Activated CD8-positive, alpha-beta memory T cell treated with anti-CD3 and anti-CD28 coated beads for 36 hours (primary cell): ENCODE data around the gene YWHAH. TPM values are rescaled to one million over a fixed set of nuclear protein-coding genes. Genes with fewer than 3 reads are reported as not detected.

Experiments
- CTCF ChIA-PET: fragments of 350-600 bp; sonication (Branson Sonifier 250); formaldehyde crosslinking; loops from one replicate; lab custom pipeline; 2021; ENCODE audit warnings: antibody characterized with exemption; lab: Charles Lee
- POLR2A ChIA-PET: fragments of 350-600 bp; sonication (Branson Sonifier 250); formaldehyde crosslinking; loops from one replicate; lab custom pipeline; 2021; ENCODE audit warnings: antibody characterized with exemption; lab: Charles Lee
- total RNA-seq, 2 experiments: library from RNA; stranded (reverse); gene quantifications; one replicate each; pipeline ENCODE4 v1.2.3, GENCODE V29; 2021

The YWHAH gene
- total RNA-seq, 2 experiments from 2014 or later, result 199 to 223 TPM

- ChIA-PET POLR2A (interaction anchor here (0.6 kb wide), 1 partner anchor 134 kb away, joined by 4 read pairs; no protein-coding TSS in a partner anchor), CTCF (interaction anchor here (1.3 to 2.8 kb wide), 3 partner anchors 18 to 279 kb away, joined by 3 to 10 read pairs (median 7); no protein-coding TSS in a partner anchor)
These were observed 536 bp downstream of the YWHAH start for GRCh38 chr22:31944700-31945442.

- POLR2A ChIA-PET, result interaction anchor here (0.6 kb wide), 1 partner anchor 134 kb away, joined by 4 read pairs; no protein-coding TSS in a partner anchor
- CTCF ChIA-PET, result interaction anchor here (0.6 to 2.8 kb wide), 4 partner anchors 17 to 282 kb away, joined by 3 to 10 read pairs (median 5); no protein-coding TSS in a partner anchor
These were observed 1.1 kb downstream of the YWHAH start for GRCh38 chr22:31945443-31945855.

- CTCF ChIA-PET, result interaction anchor here (0.6 to 2.8 kb wide), 4 partner anchors 16 to 283 kb away, joined by 3 to 10 read pairs (median 5); no protein-coding TSS in a partner anchor
- POLR2A ChIA-PET, result no interaction called here
These were observed 1.8 kb downstream of the YWHAH start for GRCh38 chr22:31945971-31946680.

- POLR2A ChIA-PET, result no interaction called here
- CTCF ChIA-PET, result interaction anchor here (1.0 to 1.4 kb wide), 2 partner anchors 117 to 281 kb away, joined by 3 to 4 read pairs; no protein-coding TSS in a partner anchor
These were observed 3.0 kb downstream of the YWHAH start for GRCh38 chr22:31947296-31947695.

- ChIA-PET POLR2A (no interaction called here), CTCF (interaction anchor here (1.0 to 3.7 kb wide), 5 partner anchors 10 to 282 kb away, joined by 3 to 22 read pairs (median 4); no protein-coding TSS in a partner anchor)
These were observed 3.7 kb downstream of the YWHAH start for GRCh38 chr22:31948002-31948401.

- CTCF ChIA-PET, result interaction anchor here (0.7 to 3.7 kb wide), 3 partner anchors 20 to 281 kb away, joined by 3 to 22 read pairs (median 3); no protein-coding TSS in a partner anchor
- POLR2A ChIA-PET, result no interaction called here
These were observed 5.9 kb downstream of the YWHAH start for GRCh38 chr22:31950226-31950625.

- CTCF ChIA-PET, result interaction anchor here (0.9 to 3.7 kb wide), 4 partner anchors 19 to 286 kb away, joined by 3 to 22 read pairs (median 4); no protein-coding TSS in a partner anchor
- POLR2A ChIA-PET, result interaction anchor here (0.8 to 0.9 kb wide), 3 partner anchors 121 to 289 kb away, joined by 3 to 5 read pairs (median 3); partner anchors contain the start of gene PISD
These were observed 7.1 kb downstream of the YWHAH start for GRCh38 chr22:31951194-31952093.

- CTCF ChIA-PET, result interaction anchor here (0.6 to 1.6 kb wide), 2 partner anchors 19 to 124 kb away, joined by 3 to 8 read pairs; no protein-coding TSS in a partner anchor
- POLR2A ChIA-PET, result no interaction called here
These were observed 7.7 kb downstream of the YWHAH start for GRCh38 chr22:31952094-31952401.

GRCh38 chr22:31952472-31952871 lies 8.1 kb downstream of the YWHAH start:
- POLR2A ChIA-PET, result no interaction called here
- CTCF ChIA-PET, result interaction anchor here (0.5 to 1.6 kb wide), 4 partner anchors 18 to 785 kb away, joined by 3 to 8 read pairs (median 4); no protein-coding TSS in a partner anchor

- ChIA-PET POLR2A (no interaction called here), CTCF (interaction anchor here (0.6 to 1.6 kb wide), 3 partner anchors 18 to 313 kb away, joined by 3 to 8 read pairs (median 4); no protein-coding TSS in a partner anchor)
These were observed 8.9 kb downstream of the YWHAH start for GRCh38 chr22:31953261-31953660.

GRCh38 chr22:31954535-31955523 lies 10.5 kb downstream of the YWHAH start:
- POLR2A ChIA-PET, result no interaction called here
- CTCF ChIA-PET, result interaction anchor here (0.7 to 2.2 kb wide), 4 partner anchors 13 to 86 kb away, joined by 3 to 12 read pairs (median 4); no protein-coding TSS in a partner anchor

- ChIA-PET CTCF (interaction anchor here (2.2 kb wide), 1 partner anchor 14 kb away, joined by 12 read pairs; no protein-coding TSS in a partner anchor), POLR2A (interaction anchor here (0.7 kb wide), 1 partner anchor 519 kb away, joined by 3 read pairs; no protein-coding TSS in a partner anchor)
These were observed 12.0 kb downstream of the YWHAH start for GRCh38 chr22:31956360-31956759.

- POLR2A ChIA-PET, result no interaction called here
- CTCF ChIA-PET, result interaction anchor here (0.9 to 2.0 kb wide), 2 partner anchors 9 to 12 kb away, joined by 3 to 11 read pairs; no protein-coding TSS in a partner anchor
These were observed 13.7 kb downstream of the YWHAH start for GRCh38 chr22:31957970-31958594.

GRCh38 chr22:31958625-31959239 lies 14.4 kb downstream of the YWHAH start:
- CTCF ChIA-PET, result interaction anchor here (1.3 to 2.0 kb wide), 2 partner anchors 11 to 12 kb away, joined by 4 to 11 read pairs; no protein-coding TSS in a partner anchor
- POLR2A ChIA-PET, result no interaction called here

GRCh38 chr22:31960767-31961166 lies 16.4 kb downstream of the YWHAH start:
- ChIA-PET CTCF (interaction anchor here (1.1 to 2.6 kb wide), 2 partner anchors 10 to 16 kb away, joined by 4 to 10 read pairs; no protein-coding TSS in a partner anchor), POLR2A (interaction anchor here (0.5 kb wide), 1 partner anchor 205 kb away, joined by 8 read pairs; no protein-coding TSS in a partner anchor)
